ENCODE measurements around the gene C11orf86. TPM values are rescaled to one million over a fixed set of nuclear protein-coding genes. Genes with fewer than 3 reads are reported as not detected.

Gene C11orf86, protein sequence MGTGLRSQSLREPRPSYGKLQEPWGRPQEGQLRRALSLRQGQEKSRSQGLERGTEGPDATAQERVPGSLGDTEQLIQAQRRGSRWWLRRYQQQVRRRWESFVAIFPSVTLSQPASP
- not detected in 2 replicates for total RNA-seq

GRCh38 chr11:66974724-66975404 lies at the start of gene C11orf86:
Gene C11orf86 (plus strand): TSS chr11:66975304. CDS start chr11:66975363, 59 bp downstream.

DNA sequence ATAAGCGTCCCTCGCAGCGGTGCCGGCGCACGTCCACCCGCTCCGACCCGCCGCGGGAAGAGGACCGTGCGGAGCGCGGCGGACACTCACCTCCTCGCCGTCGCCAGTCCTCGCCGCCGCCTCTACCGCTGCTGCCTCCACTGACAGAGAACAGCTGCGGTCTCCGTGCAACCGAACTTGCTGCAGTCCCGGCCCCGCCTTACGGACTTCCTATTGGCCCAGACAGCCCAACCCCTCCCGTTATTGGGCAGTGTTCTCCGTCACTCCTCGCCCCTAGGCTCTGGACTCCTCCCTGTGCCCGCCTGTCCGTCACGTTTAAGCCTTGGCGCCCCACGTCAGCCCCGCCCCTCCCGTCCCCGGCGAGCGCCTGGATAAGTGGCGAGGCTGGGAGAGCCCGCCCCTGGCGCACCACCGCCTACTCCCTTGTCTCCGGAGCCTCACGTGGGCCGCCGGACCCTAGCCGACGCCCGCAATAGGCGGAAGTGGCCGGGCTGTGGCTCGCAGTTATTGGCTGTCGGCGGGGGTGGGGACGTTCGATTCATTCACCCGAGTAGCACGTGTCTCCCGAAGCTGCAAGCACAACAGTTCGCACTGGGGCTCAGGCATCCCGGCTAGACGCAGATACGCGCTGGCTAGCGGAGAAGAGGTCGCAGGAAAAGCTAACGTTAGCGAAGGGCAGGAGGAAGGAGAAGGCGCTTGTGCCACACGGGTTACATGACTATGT lies 16.7 kb upstream of the C11orf86 start, which contains the start of gene PC:
PC (minus strand) TSS at position 152 of the 724 bp plus-strand sequence. CDS start 86,224 bp downstream, outside the sequence.

DNA sequence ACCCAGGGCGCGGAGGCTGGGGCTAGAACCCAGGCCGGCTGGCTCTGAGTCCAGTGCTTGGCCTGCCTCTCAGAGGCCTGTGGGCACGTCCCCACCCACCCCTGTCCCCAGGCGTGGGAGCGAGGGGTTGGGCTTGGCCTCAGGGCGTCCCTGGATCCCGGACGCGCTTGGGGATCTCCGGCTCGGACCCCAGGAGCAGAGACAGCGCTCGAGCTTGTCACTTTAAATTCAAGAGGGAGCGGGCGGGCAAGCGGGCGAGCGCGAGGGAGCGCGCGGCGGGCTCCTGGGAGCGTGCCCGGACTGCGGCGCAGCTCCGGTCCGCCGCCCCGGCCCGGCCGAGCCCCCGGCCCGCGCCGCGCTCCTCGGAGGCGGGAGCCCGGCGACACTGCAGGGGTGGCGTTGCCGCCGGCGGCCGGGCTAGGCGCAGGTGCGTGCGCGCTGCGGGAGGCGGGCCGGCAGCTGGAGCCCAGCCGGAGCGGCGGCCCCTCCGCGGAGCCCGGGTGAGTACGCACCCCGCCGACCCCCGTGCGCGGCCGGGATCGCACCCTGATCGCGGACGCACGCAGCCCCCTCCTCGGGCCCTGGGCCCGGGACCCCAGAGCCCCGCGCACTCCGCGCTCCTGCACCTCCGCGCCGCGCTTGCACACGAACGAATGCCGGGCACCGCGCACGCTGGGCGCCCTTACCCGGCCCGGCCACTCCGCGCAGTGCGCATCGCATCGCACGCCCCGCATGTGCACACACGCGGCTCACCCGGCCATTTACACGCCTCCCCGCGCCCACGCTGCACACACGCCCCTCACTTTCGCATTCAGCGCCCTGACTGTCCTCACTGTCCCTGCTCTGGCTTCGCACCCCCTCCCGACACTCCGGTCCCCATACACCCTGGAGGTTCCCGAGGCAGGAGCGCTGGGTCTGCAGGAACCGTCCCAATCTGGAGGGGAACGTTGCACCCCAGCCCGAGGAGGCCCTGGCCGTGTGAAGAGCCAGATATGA lies 48.2 kb downstream of the C11orf86 start, which contains the start of gene SYT12:
SYT12 (plus strand) TSS at position 174 of the 996 bp plus-strand sequence. CDS start 7,011 bp downstream, outside the sequence.

Small RNA genes lying within 50 kb of the gene (small RNA-seq; reads per million reads assigned to genes)
- 1.5 reads per million, percentile 58 among the genes with 10 or more reads in this experiment for gene MIR3163 (ENCODE audit: low replicate concordance)

Other genes with a start within 250 kb of the C11orf86 start
- gene SPTBN2, start 246.1 kb upstream of the C11orf86 start, total RNA-seq = 0.14 and 0.66 TPM in 2 replicates
- gene RCE1, start 131.9 kb upstream of the C11orf86 start, total RNA-seq = 21.0 and 25.2 TPM in 2 replicates
- gene LRFN4, start 118.2 kb upstream of the C11orf86 start, total RNA-seq = 11.6 and 26.6 TPM in 2 replicates
- 39.2 and 56.5 TPM in 2 replicates for gene PC, start 16.9 kb upstream of the C11orf86 start, total RNA-seq
- gene SYT12, start 47.8 kb downstream of the C11orf86 start, total RNA-seq = under 0.01 and 2.0 TPM in 2 replicates
- gene RHOD, start 81.5 kb downstream of the C11orf86 start, total RNA-seq = 7.6 and 22.1 TPM in 2 replicates
- gene KDM2A, start 144.0 kb downstream of the C11orf86 start, total RNA-seq = 48.1 and 62.0 TPM in 2 replicates

All from placental pericyte (primary cell).